Measurements from ENCODE around the gene C16orf46. TPM values are rescaled to one million over a fixed set of nuclear protein-coding genes. Genes with fewer than 3 reads are reported as not detected.

Gene C16orf46
- total and polyA plus RNA-seq, 12 donors, result 0.17 to 6.0 (median 0.59) TPM; not detected in 3

DNA sequence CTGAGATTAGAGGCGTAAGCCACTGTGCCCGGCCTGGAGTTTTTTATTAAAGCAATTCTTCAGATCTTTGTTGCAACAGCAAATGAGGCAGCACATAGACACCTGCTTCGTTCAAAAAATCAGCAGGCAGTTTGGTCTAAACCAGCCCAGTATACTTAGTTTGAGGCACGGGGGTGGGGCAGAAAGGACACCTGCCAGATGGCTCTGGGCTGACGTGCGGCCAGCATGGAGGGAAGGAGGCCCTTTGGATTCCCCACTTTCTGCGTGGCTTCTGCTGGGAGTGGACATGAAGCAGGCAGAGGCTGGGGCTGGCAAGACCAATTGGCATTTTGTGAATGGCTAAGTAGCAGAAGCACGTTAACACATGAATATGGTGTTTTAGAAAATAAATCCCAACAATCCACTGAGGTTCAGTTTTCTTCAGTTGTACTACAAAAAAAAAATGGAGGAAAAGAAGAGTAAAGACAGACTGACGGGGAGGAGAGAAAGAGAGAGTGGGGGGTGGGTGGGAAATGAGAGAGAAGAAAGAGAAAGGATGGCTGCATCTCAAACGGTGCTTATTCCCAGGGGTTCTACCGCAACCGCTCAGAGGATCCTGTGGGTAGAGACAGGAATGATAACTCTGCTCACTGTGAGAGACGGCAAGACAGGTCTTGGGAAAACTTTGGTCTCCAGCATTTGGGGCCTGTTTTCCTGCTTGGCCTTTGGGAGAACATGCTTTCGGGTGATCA lies 16.3 kb downstream of the C16orf46 start:
- Histone ChIP-seq H3K4me1 (replicated peaks in 1 of 2) (no peaks in the 10 kb centered on the region), H3K36me3 (replicated peaks in 1 of 2) (no peaks in the 10 kb centered on the region), H3K9me3 (replicated peaks in 1 of 3) (no peaks in the 10 kb centered on the region), H3K27me3 (no peaks in the 10 kb centered on the region), H3K27ac (no peak overlapping the region), H3K4me3 (no peak overlapping the region)
- TF ChIP-seq POLR2A (IDR thresholded peaks at IDR 0.05), result no peak
- TF ChIP-seq, protein P1, sequence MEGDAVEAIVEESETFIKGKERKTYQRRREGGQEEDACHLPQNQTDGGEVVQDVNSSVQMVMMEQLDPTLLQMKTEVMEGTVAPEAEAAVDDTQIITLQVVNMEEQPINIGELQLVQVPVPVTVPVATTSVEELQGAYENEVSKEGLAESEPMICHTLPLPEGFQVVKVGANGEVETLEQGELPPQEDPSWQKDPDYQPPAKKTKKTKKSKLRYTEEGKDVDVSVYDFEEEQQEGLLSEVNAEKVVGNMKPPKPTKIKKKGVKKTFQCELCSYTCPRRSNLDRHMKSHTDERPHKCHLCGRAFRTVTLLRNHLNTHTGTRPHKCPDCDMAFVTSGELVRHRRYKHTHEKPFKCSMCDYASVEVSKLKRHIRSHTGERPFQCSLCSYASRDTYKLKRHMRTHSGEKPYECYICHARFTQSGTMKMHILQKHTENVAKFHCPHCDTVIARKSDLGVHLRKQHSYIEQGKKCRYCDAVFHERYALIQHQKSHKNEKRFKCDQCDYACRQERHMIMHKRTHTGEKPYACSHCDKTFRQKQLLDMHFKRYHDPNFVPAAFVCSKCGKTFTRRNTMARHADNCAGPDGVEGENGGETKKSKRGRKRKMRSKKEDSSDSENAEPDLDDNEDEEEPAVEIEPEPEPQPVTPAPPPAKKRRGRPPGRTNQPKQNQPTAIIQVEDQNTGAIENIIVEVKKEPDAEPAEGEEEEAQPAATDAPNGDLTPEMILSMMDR (IDR thresholded peaks at IDR 0.05), result no peak
- WGBS, 4 donors, result 84 to 92% (median 86%) methylated on average over 14 of the region's 14 CpGs
- no peak for DNase-seq
- intact Hi-C loops (cut with DNase I), result no loop called here

DNA sequence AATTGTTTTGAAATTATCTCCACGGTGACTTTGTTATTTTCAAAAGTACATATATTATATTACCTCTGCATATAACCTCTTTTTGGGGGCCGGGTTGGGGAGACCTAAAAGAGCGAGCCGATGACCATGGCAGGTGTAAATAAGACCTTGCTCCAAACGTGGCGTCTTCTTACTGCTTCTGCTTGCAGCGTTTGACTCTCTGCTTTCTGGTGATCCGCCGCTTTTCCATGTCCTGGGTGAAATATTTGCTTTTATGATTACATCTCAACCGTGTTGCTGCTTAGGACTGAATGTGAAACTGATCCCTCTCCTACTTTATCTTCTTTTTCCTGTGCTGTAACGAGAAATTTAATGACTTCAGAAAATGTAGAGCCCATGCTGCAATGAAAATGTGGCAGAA lies 23.3 kb downstream of the C16orf46 start:
- TF ChIP-seq POLR2A (IDR thresholded peaks at IDR 0.05), result no peak
- TF ChIP-seq, protein P1 (IDR thresholded peaks at IDR 0.05), result no peak
- no peaks in the 10 kb centered on the region for H3K27me3 ChIP-seq
- no peaks in the 10 kb centered on the region for H3K9me3 ChIP-seq (replicated peaks in 1 of 3)
- intact Hi-C loops (cut with DNase I), result no loop called here
- WGBS, 4 donors, result 77 to 84% (median 79%) methylated on average over 11 of the region's 11 CpGs
- H3K4me3 ChIP-seq, result no peak overlapping the region
- no peaks in the 10 kb centered on the region for H3K36me3 ChIP-seq (replicated peaks in 1 of 2)
- no peaks in the 10 kb centered on the region for H3K4me1 ChIP-seq (replicated peaks in 1 of 2)
- H3K27ac ChIP-seq, result no peak overlapping the region
- no peak for DNase-seq

DNA sequence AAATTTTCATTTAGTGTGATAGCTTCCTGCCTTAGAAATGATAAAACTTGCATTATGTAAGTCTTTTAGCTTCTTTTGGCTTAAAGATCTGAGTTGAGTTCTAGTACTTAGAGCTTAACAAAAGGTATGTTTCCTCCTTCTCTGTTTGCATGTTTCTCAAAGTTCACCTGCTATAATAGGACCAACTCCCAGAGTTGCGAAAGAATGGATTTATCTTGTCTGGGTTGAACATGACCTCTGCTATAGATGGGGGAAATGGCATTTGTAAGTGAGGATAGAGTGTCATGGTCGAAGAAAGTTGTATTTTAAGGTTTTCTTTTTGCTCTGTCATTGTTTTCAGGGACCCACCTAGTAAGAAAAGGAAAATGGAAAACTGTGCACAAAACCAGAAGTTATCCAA lies 34.2 kb downstream of the C16orf46 start:
- no peak overlapping the region for H3K27ac ChIP-seq
- H3K36me3 ChIP-seq (replicated peaks in 1 of 2), result peaks cover 0 to 43% of the 10 kb centered on the region in 2 donors
- H3K27me3 ChIP-seq, result no peaks in the 10 kb centered on the region
- H3K4me3 ChIP-seq, result no peak overlapping the region
- 96 to 97% (median 97%) methylated on average over 2 of the region's 2 CpGs for WGBS, 4 donors
- TF ChIP-seq, protein P1 (IDR thresholded peaks at IDR 0.05), result no peak
- TF ChIP-seq POLR2A (IDR thresholded peaks at IDR 0.05), result no peak
- H3K4me1 ChIP-seq (replicated peaks in 1 of 2), result peaks cover 0 to 5% of the 10 kb centered on the region in 2 donors
- no peak for DNase-seq
- H3K9me3 ChIP-seq (replicated peaks in 1 of 3), result no peaks in the 10 kb centered on the region
- intact Hi-C loops (cut with DNase I), result no loop called here

DNA sequence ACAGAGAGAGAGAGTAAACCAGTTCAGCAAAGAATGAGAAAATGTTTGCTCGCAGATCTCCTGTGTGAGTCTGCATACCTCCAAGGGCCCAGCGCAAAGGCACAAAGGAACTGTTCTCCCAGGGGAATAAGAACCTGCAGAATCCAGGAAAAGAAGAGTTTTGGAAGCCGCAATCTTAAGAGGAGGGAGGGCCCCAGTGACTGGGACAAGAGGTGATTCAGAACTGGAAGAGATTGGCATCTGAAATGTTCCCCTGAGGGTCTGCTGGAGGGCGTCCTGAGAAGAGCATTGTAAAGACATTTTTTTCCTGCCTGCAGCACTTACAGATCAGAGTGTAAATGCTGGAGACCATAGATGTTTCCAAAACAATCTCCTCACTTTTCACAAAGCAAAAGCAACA lies 35.3 kb downstream of the C16orf46 start:
- Histone ChIP-seq H3K4me1 (replicated peaks in 1 of 2) (peaks cover 6 to 15% of the 10 kb centered on the region in 2 donors), H3K36me3 (replicated peaks in 1 of 2) (peaks cover 0 to 43% of the 10 kb centered on the region in 2 donors), H3K9me3 (replicated peaks in 1 of 3) (no peaks in the 10 kb centered on the region), H3K27ac (no peak overlapping the region), H3K4me3 (no peak overlapping the region), H3K27me3 (no peaks in the 10 kb centered on the region)
- intact Hi-C loops (cut with DNase I), result no loop called here
- TF ChIP-seq POLR2A (IDR thresholded peaks at IDR 0.05), result no peak
- TF ChIP-seq, protein P1 (IDR thresholded peaks at IDR 0.05), result no peak
- no peak for DNase-seq
- WGBS, 4 donors, result 88 to 96% (median 93%) methylated on average over 4 of the region's 4 CpGs
